HG02798 (cell line): ENCODE results near the gene KCNJ6.

Experiments
- ATAC-seq: cut with Tn5 transposase; IDR thresholded peaks from one replicate; pipeline ENCODE4 v1.9.1; 2021; ENCODE audit warnings: mild to moderate bottlenecking; ENCODE audit not compliant: unreplicated experiment, poor library complexity

KCNJ6 gene

GRCh38 chr21:37907076-37907475 is 9.2 kb downstream of the KCNJ6 start:
- ATAC-seq = no peak

- no peak for ATAC-seq
Measured at GRCh38 chr21:37905291-37905690, 11.0 kb downstream of the KCNJ6 start.

GRCh38 chr21:37904856-37905255 is 11.4 kb downstream of the KCNJ6 start:
- ATAC-seq = no peak

- ATAC-seq = no peak
Measured at GRCh38 chr21:37903396-37903795, 12.9 kb downstream of the KCNJ6 start.

GRCh38 chr21:37899146-37899545 is 17.1 kb downstream of the KCNJ6 start:
- ATAC-seq = no peak

GRCh38 chr21:37896788-37897187 is 19.5 kb downstream of the KCNJ6 start:
- ATAC-seq = no peak

GRCh38 chr21:37891972-37892371 is 24.3 kb downstream of the KCNJ6 start:
- ATAC-seq = no peak

GRCh38 chr21:37888659-37889058 is 27.6 kb downstream of the KCNJ6 start:
- no peak for ATAC-seq

- ATAC-seq = no peak
Measured at GRCh38 chr21:37886726-37887299, 29.4 kb downstream of the KCNJ6 start.

- no peak for ATAC-seq
Measured at GRCh38 chr21:37886120-37886519, 30.1 kb downstream of the KCNJ6 start.

GRCh38 chr21:37878946-37879660 is 37.2 kb downstream of the KCNJ6 start:
- no peak for ATAC-seq

GRCh38 chr21:37877888-37878684 is 38.2 kb downstream of the KCNJ6 start:
- no peak for ATAC-seq

- ATAC-seq = no peak
Measured at GRCh38 chr21:37877171-37877570, 39.1 kb downstream of the KCNJ6 start.

GRCh38 chr21:37876561-37876960 is 39.7 kb downstream of the KCNJ6 start:
- no peak for ATAC-seq

- no peak for ATAC-seq
Measured at GRCh38 chr21:37874904-37875780, 41.1 kb downstream of the KCNJ6 start.

- no peak for ATAC-seq
Measured at GRCh38 chr21:37874481-37874880, 41.8 kb downstream of the KCNJ6 start.

GRCh38 chr21:37873655-37874054 is 42.6 kb downstream of the KCNJ6 start:
- no peak for ATAC-seq

- no peak for ATAC-seq
Measured at GRCh38 chr21:37871121-37871862, 45.0 kb downstream of the KCNJ6 start.

GRCh38 chr21:37870221-37870620 is 46.0 kb downstream of the KCNJ6 start:
- no peak for ATAC-seq

- ATAC-seq = no peak
Measured at GRCh38 chr21:37869661-37870060, 46.6 kb downstream of the KCNJ6 start.
